ENCODE measurements around the gene ZNF263. TPM values are rescaled to one million over a fixed set of nuclear protein-coding genes. Genes with fewer than 3 reads are reported as not detected.
A peak's percentile ranks its signal among the peaks of the same experiment; 100 is the strongest.
"Not testable (repeated sequence)": the region's sequence is repeated elsewhere in the genome, so short reads cannot be mapped to it uniquely, and the experiment has no call there.

Gene ZNF263
- total and polyA plus RNA-seq, 12 donors, result 18.5 to 84.0 (median 31.6) TPM

DNA sequence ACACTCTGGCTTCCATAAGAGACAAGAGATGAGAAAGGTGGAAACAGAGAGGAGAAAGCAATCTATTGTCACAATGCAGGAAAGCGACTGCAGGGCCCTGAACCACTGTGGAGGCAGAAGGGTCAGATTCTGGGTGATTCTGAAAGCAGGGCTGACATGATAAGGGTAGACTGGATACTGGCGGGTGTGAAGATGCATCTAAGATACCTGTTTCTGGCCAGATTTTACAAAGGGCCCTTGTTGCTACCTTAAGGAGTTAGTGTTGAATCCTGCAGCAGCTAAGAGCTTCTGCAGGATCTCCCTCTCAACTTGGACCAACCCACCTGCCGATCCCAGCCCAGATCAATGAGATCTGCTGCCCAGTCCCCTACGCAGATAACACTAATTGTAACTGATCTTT is 20.8 kb upstream of the ZNF263 start:
- TF ChIP-seq POLR2A (IDR thresholded peaks at IDR 0.05), result no peak
- no peak for TF ChIP-seq CTCF (IDR thresholded peaks at IDR 0.05)
- no peaks in the 10 kb centered on the region for H3K9me3 ChIP-seq (replicated peaks in 1 of 3)
- no peaks in the 10 kb centered on the region for H3K27me3 ChIP-seq
- H3K4me3 ChIP-seq, result no peak overlapping the region
- WGBS, 4 donors, result 92 to 97% (median 96%) methylated on average over 4 of the region's 4 CpGs
- H3K4me1 ChIP-seq (replicated peaks in 1 of 2), result peaks cover 0 to 22% of the 10 kb centered on the region in 2 donors
- no peaks in the 10 kb centered on the region for H3K36me3 ChIP-seq (replicated peaks in 1 of 2)
- no peak for DNase-seq
- no peak overlapping the region for H3K27ac ChIP-seq
- intact Hi-C loops (cut with DNase I), result loop anchor here in 1 of 2 donors (10.0 kb wide), 1 partner anchor 232 kb away; the partner anchor contains the start of gene C16orf90

- Histone ChIP-seq H3K4me1 (replicated peaks in 1 of 2) (peaks cover 0 to 22% of the 10 kb centered on the region in 2 donors), H3K36me3 (replicated peaks in 1 of 2) (no peaks in the 10 kb centered on the region), H3K27me3 (no peaks in the 10 kb centered on the region), H3K27ac (peak overlapping the region; percentile 94 to 98 (median 95)), H3K9me3 (replicated peaks in 1 of 3) (no peaks in the 10 kb centered on the region), H3K4me3 (peak overlapping the region; percentile 42 to 83 (median 76))
- intact Hi-C loops (cut with DNase I), result loop anchor here in 1 of 2 donors (10.0 kb wide), 1 partner anchor 230 kb away; the partner anchor contains the start of gene C16orf90
- TF ChIP-seq POLR2A (IDR thresholded peaks at IDR 0.05) (peak in 1 of 2 donors; percentile 84), CTCF (IDR thresholded peaks at IDR 0.05) (peak in 3 of 6 experiments; percentile 21 to 40 (median 25))
- peak; percentile 98 to 99 (median 98) for DNase-seq
- 1 to 2% (median 1%) methylated on average over 38 to 77 of the region's 77 CpGs for WGBS, 4 donors
These were observed 18.9 kb upstream of the ZNF263 start for GRCh38 chr16:3264137-3265036.

GRCh38 chr16:3266873-3267537 is 16.3 kb upstream of the ZNF263 start:
- peak; percentile 31 to 74 (median 64) for DNase-seq
- 35 to 48% (median 41%) methylated on average over 5 of the region's 5 CpGs for WGBS, 4 donors
- H3K27ac ChIP-seq, result peak overlapping the region in 1 of 5 donors; percentile 3
- peaks cover 0 to 22% of the 10 kb centered on the region in 2 donors for H3K4me1 ChIP-seq (replicated peaks in 1 of 2)
- H3K36me3 ChIP-seq (replicated peaks in 1 of 2), result no peaks in the 10 kb centered on the region
- TF ChIP-seq POLR2A (IDR thresholded peaks at IDR 0.05) (no peak), CTCF (IDR thresholded peaks at IDR 0.05) (peak; percentile 20 to 65 (median 56))
- no peak overlapping the region for H3K4me3 ChIP-seq
- no peaks in the 10 kb centered on the region for H3K27me3 ChIP-seq
- intact Hi-C loops (cut with DNase I), result loop anchor here in 1 of 2 donors (10.0 kb wide), 1 partner anchor 228 kb away; the partner anchor contains the start of gene C16orf90
- no peaks in the 10 kb centered on the region for H3K9me3 ChIP-seq (replicated peaks in 1 of 3)

GRCh38 chr16:3268294-3268693 is 15.0 kb upstream of the ZNF263 start:
- H3K27ac ChIP-seq, result peak overlapping the region in 1 of 5 donors; percentile 19
- peak in 6 of 7 donors; percentile 46 to 72 (median 50) for DNase-seq
- no peaks in the 10 kb centered on the region for H3K36me3 ChIP-seq (replicated peaks in 1 of 2)
- TF ChIP-seq POLR2A (IDR thresholded peaks at IDR 0.05), result no peak
- no peak for TF ChIP-seq CTCF (IDR thresholded peaks at IDR 0.05)
- peaks cover 0 to 22% of the 10 kb centered on the region in 2 donors for H3K4me1 ChIP-seq (replicated peaks in 1 of 2)
- H3K4me3 ChIP-seq, result no peak overlapping the region
- intact Hi-C loops (cut with DNase I), result loop anchor here in 1 of 2 donors (10.0 kb wide), 1 partner anchor 227 kb away; the partner anchor contains the start of gene C16orf90
- H3K9me3 ChIP-seq (replicated peaks in 1 of 3), result no peaks in the 10 kb centered on the region
- H3K27me3 ChIP-seq, result no peaks in the 10 kb centered on the region
- 38 to 50% (median 43%) methylated on average over 1 of the region's 1 CpG for WGBS, 4 donors

DNA sequence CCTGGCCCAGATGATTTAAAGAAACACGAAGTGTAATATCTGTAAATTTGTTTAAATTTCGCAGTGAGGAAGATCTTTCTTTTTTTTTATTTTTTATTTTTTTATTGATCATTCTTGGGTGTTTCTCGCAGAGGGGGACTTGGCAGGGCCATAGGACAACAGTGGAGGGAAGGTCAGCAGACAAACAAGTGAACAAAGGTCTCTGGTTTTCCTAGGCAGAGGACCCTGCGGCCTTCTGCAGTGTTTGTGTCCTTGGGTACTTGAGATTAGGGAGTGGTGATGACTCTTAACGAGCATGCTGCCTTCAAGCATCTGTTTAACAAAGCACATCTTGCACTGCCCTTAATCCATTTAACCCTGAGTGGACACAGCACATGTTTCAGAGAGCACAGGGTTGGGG is 12.6 kb upstream of the ZNF263 start:
- intact Hi-C loops (cut with DNase I); H3K9me3 ChIP-seq (replicated peaks in 1 of 3); H3K27me3 ChIP-seq; H3K4me3 ChIP-seq; H3K36me3 ChIP-seq (replicated peaks in 1 of 2); H3K27ac ChIP-seq; DNase-seq: not testable (repeated sequence)
- WGBS, 4 donors, result 45 to 62% (median 52%) methylated on average over 5 of the region's 5 CpGs
- peaks cover 0 to 15% of the 10 kb centered on the region in 2 donors for H3K4me1 ChIP-seq (replicated peaks in 1 of 2)

DNA sequence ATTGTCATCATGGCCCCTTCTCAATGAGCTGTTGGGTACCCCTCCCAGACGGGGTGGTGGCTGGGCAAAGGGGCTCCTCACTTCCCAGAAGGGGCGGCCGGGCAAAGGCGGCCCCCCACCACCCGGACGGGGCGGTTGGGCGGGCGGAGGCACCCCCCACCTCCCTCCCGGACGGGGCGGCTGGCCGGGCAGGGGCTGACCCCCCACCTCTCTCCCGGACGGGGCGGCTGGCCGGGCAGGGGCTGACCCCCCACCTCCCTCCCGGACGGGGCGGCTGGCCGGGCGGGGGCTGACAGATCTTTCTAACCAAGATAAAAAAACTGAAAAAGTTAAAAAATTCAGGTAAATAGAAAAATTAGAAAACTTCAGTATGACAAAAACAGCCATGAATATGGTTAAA is 12.0 kb upstream of the ZNF263 start:
- H3K4me1 ChIP-seq (replicated peaks in 1 of 2); DNase-seq; H3K36me3 ChIP-seq (replicated peaks in 1 of 2); H3K27ac ChIP-seq; H3K9me3 ChIP-seq (replicated peaks in 1 of 3); H3K27me3 ChIP-seq; intact Hi-C loops (cut with DNase I); H3K4me3 ChIP-seq: not testable (repeated sequence)
- WGBS, 4 donors, result 91 to 95% (median 93%) methylated on average over 17 to 22 of the region's 22 CpGs
